GM18526 (cell line): ENCODE data around the gene JAG2.

Experiments used
- POLR2A ChIP-seq: IDR thresholded peaks from 3 replicates; pipeline ENCODE4 v1.6.1; 2011; ENCODE audit not compliant: insufficient read length; ENCODE audit errors: extremely low read depth

Gene JAG2

DNA sequence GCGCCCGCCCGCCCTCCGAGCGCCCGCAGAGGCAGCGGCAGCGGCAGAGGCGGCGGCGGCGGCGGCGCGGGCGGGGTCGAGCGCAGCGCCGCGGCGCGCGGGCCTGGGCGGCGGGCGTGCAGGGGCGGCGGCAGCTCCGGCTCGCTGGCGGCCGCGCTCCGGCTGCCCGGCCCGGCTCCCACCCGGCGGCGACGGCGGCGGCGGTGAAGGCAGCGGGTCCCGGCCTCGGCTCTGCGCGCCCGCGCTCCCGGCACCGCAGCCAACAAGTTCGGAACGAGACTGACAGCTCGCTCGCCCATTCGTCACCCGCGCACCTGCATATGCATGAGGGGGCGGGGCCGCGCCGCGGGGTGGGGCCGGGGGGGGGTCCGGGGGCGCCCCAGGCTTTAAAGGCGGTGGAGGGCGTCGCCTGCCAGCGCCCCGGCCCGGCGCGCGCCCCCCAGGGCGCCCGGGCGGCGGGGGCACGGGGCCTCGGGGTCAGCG, at the start of gene JAG2:
Gene JAG2 (minus strand): TSS at position 281 of the 483 bp plus-strand sequence. CDS start 356 bp downstream, outside the sequence.
- no peak for TF ChIP-seq POLR2A

DNA sequence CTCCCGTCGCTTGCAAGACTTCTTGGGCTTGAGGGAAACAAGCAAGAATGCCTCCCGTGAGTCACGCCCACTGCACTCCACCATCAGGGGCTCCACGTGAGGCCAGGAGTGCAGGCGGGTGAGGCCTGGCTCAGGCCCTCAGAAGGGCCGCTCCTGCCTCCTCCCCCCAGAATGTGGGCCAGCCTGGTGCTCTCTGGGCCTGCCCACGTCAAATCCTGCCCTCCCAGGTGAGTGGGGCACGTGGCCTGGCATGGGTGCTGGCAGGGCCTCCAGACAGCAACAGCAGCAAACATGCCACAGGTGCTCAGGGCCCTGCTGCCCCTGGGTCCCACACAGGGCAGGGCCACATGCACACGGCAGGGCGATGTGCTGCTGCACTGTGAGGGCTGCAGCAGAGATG, 49.2 kb upstream of the JAG2 start:
- no peak for TF ChIP-seq POLR2A

DNA sequence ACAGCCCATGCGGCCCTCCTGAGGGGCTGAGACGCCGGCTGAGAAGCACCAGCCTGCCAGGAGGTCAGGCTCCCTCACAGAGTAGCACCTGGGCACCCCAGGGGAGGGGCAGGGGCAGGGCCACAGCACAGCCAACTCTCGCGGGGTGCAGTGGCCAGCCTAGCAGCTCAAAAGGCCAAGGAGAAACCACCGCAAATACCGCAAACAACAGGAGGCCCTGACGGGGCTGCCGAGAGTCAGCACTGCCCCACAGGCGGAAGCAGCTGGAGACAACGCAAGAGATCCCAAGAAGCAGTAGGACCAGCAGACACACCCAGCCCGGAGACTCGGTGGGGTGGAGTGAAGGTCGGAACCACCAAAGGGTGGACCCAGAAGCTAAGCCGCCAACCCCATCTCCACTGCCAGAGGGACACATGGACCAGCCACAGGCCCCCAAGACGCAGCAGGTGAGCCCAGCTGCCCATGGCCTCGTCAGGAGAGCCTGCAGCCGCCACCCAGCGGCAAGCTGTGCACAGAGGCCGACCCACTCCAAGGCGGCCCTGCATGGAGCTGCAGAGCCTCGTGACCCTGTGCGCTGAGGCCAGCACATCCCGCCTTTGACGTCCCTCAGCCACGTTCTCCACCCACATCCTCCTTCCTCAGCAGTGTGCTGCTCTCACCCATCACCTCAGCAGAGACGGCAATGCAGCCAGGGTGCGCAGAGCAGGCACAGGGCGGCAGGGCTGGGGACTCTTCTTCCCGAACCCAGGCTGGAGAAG, 48.1 kb upstream of the JAG2 start:
- TF ChIP-seq POLR2A = no peak

DNA sequence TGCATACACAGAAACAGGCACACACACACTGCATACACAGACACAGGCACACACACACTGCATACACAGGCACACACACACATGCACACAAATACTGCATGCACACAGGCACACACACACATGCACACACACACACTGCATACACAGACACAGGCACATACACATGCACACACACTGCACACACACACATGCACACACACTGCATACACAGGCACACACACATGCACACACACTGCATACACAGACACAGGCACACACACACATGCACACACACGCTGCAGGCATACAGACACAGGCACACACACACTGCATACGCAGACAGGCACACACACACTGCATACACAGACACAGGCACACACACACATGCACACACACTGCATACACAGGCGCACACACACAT, 47.0 kb upstream of the JAG2 start:
- TF ChIP-seq POLR2A = no peak

DNA sequence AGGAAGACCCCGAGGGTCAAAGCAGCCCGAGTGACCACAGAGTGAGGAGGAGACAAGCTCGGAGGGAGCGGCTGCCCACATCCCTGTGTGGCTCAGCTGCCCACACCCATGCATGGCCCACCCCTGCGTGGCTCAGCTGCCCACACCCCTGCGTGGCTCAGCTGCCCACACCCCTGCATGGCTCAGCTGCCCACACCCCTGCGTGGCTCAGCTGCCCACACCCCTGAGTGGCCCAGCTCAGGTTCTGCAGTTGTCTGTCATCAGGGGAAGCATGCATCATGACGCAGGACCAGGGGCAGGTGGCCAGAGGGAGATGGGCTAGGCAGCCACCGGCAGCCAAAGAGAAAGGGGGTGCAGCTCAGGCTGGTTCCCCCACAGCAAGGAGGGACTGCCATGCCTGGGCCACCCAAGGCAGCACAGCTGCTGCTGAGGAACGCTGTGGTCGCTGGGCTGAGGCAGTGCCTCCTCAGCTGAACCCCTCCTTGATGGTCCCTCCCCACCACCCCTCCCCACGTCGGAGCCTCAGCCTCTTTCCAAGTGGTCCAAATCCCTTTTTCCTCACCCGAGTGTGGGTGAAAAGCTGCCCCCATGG, 45.8 kb upstream of the JAG2 start:
- no peak for TF ChIP-seq POLR2A

DNA sequence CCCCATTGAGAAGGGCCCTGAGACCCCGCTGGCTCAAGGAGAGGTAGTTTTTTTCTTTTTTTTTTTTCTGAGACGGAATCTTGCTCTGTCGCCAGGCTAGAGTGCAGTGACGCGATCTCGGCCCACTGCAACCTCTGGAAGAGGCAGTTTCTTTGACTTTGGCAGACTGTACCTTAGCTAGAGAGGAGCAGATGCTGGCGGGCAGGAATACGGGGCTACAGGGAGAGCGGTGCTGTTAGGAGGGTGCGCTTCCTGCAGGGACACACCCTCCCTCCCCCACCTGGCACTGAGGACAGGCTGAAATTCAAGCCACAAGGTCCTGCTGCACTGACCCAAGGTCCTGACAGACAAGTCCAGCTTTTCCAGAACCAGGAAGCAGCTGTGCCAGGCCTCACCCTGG, 44.8 kb upstream of the JAG2 start:
- TF ChIP-seq POLR2A = no peak

DNA sequence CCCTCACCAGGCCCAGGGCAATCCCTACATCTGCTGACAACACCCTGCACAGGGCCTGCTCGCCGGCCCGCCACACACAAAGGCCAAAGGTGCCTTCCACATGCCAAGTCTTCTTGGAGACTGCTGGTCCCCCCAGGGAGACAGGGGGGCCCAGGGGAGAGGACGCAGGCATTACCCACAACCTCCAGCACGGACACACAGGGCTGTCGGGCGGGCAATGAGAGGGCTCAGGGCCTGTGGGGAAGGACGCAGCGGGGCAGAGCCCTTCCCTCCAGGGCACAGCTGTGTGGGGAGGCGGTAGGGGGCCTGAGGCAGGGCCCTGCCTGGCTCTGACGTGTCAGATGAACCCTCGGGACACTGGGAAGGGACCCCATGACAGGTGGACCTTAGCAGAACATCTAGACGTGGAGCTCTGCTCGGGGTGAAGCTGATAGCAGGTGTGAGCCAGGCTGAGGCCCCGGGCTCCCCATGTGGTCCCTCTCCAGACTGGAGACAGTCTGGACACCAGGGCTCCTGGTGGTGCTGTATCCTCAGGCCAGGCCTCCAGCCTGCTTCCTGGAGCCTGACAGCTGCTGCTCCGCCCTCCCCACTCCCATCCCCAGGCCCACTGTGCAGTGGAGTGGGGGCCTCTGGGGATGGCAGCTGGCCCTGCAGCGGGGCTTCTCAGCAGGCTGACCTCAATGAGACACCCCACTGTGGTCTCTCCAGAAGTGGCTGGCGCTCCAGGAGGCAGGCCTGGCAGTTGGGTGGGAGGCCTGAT, 44.1 kb upstream of the JAG2 start:
- TF ChIP-seq POLR2A = no peak

DNA sequence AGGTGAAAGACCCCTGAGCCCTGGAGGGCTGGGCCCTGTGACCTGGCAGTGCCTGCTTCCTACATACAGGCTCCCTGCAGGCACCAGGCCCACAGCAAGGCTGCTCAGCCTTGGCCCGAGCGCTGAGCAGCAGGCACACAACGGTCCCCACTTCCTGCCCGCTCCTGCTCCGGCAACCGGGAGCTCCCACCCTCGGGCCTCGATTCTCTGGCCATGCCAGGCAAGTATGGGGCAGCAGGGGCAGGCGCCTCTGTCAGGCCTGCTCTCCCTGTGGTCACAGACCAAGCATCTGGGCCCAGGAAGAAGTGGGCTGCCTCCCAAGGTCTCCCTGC, 43.1 kb upstream of the JAG2 start:
- TF ChIP-seq POLR2A = no peak

DNA sequence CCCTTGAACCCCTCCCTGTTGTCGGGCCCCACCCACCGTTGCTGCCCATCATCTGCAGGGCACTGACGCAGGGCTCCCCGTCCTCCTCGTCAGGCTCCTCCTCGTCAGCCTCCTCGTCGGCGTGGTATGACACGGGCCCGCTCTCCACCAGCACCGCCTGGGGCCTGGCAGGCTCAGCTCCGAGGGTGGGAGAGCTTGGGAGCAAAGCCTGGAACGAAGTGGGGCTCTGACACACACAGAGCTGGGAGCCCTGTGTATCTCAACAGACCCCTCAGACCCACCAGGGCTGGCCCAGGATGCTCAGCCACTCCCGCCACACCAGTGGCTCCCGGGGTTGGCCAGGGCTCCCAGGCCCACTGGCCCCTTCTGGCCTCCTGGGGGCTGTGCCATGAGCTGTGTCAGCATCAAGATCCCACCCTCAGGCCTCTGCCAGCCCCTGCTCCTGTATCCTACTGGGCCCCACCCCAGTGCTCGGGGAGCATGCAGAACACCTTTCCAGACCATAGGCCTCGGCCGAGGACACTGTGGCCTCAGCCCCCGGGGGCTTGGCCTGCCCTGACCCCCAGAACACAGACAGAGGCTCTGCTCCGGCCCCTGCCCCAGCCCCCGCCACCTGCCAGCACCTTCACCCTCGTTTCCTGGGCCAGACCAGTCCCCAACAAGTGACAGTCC, 42.6 kb upstream of the JAG2 start:
- TF ChIP-seq POLR2A = no peak

DNA sequence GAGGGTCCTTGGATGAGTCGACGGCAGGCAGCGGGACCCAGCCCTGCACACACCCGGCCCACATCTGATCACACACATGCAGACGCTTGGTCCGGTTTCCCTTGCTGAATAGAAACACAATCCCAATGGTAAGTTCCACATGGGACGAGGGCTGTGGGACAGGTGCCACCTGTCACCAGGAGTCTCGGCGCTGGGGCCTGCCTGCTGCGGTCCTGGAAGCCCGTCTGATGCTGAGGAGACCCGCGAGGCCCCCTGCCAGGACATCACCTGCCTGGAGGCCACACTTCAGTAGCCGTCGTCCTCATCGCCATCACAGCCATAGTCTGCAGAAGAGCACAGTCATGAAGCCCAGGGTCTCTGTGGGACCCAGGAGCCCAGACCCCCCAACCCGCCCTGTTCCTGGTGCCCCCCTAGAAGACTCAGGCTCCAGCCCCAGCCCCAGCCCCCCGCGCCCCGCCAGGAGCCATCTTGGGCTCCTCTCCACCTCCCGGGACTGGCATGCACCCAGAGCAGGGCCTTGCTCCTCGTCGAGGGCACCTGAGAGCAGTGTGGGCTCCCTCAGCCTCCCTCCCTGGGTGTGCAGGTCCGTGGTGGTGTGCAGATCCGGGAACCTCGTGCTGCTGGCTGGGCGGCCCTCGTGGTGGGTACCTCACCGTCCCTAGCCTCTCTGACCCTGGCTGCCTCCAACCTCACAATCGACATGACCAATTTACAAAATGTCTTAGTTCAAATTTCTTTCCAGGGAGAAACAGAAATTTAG, 41.9 kb upstream of the JAG2 start:
- no peak for TF ChIP-seq POLR2A

DNA sequence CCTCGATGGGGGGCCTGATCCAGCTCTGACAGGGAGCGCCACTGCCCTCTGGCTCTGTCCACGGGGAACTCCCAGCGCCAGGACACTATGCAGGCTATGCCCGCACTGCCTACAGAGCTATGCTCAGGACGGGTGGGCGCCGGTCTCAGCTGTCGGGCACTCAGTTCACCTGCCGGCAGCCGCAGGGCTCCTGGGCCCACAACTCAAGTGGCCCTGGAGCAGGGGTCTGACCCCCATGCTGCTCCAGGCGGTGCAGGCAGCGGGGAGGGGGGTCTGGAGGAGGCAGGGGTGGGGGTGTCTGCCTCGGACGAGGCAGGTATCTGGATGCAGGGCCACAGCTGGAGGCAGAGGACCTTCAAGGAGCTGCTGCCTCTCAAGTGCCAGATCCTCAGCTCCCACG, 41.1 kb upstream of the JAG2 start:
- TF ChIP-seq POLR2A = no peak

DNA sequence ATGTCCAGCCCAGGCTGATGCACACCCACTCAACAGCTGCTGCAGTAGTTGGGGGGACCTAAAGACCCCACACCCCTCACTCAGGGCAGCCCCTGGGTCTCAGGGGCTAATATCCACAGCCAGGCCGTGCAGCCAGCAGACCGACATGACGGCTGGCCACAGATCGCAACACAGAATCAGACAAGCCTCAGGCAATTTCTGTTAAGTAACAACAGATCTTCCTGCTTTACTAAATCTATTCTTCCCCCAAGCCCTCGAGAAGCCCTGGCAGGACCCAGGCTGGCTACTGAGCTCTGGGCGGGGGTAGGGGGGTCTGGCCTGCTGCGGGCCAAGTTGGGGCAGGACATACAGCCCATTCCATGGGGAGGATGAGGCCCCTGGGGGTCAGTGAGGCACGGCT, 40.5 kb upstream of the JAG2 start:
- TF ChIP-seq POLR2A = no peak

DNA sequence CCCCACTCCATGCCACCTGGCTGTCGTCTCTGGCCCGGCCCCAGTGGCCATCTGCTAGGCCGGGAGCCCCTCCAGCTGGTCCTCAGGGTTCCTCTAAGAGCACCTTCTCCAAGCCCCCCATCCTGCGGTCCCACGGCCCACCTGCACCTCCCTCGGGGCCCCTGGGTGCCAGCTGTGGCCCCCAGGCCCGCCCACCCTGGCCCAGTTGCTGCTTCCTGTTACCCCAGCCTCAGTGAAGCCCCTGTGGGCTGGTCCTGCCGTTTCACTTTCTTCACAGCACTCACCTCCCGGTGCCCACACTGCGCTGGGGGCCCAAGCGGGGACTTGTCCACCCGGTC, 40.1 kb upstream of the JAG2 start:
- TF ChIP-seq POLR2A = no peak

DNA sequence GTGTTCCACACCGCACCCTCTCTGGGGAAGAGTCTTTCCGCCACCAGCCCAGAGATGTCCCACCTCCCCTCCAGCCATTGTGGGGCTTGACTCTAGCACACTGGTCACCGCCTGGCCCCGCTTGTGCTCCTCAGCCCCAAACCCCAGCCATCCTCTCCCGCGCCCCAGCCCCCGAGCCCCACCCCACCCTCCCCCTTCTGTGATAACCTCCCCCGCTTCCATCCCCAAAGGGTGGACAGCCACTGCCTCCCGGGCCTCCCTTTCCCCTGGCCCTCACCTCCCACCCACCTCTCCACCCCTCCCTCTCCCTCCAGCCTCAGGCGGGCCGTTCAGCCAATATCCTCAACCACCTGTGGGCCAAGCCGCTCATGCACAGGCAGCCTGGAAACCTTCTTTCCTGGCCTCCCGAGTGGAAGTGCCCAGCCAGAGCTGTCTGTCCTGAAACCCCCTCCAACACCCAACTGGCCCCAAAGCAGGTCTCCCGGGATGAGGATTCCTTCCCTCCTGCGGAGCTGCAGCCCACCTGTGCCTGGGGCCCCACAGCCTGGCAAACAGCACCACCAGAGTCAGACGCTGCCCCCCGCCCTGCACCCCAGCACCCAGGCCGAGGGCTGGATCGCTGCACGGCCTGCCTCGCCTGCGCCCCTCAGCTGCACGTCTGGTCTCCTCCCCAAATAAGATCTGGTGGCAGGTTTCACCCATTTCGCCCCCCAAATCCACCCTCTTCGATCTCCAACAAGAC, 39.6 kb upstream of the JAG2 start:
- no peak for TF ChIP-seq POLR2A

DNA sequence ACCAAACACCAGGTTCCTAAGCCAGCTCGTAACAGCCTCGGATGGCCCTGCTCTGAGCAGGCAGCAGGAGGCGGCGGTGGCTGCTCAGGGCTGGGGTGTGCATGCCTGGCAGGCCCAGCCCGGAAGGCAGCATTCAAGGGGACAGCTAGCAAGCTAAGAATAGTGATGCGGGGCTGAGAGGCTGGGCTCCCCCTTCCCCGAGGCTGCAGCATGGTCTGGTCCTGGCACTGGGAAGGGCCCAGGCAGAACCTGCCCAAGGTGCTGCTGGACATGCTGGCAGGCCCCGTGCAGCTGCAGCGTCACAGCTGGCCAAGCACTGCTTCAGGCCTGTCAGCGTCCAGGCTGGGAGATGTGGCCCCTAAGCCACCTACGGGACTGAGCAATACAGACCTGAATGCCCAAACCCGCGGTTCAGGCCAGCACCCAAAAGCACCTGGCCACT, 38.9 kb upstream of the JAG2 start:
- TF ChIP-seq POLR2A = no peak

DNA sequence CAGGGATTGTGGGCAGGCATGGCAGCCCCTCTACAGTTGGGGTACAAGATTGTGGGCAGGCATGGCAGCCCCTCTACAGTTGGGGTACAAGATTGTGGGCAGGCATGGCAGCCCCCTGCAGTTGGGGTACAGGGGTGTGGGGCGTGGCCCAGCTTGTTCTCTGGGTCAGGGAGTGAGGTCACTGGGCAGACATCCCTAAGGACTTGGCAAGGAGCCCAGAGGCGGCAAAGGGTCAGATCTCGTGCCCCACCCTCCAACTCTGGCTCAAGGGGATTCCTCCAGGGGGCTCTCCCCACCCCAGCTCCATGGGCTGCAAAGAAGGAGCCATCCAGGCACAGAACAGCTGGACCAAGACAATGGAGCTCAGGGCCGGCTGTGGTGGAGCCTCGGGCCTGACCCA, 38.3 kb upstream of the JAG2 start:
- no peak for TF ChIP-seq POLR2A
